ENCODE data around the gene TRIM68.

- TF ChIP-seq POLR2AphosphoS5 (IDR thresholded peaks at IDR 0.05; ENCODE audit: low read depth, low read length), result no peak
- TF ChIP-seq POLR2A (IDR thresholded peaks at IDR 0.05; ENCODE audit: low read depth, low read length), result no peak
- TF ChIP-seq TAF1 (IDR thresholded peaks at IDR 0.05; ENCODE audit: low read depth, low read length), result no peak
These were observed 30.3 kb downstream of the TRIM68 start for GRCh38 chr11:4577761-4578160.

All from GM12891 (cell line).